IPS-NIHi7 (cell line): ENCODE data around the gene PPM1L.

Experiments used
- DNase-seq: peaks from one replicate; pipeline ENCODE4 v3.0.0; 2012; ENCODE audit warnings: mixed read lengths; ENCODE audit errors: extremely low spot score

Gene PPM1L

GRCh38 chr3:160852856-160853255 is 96.8 kb downstream of the PPM1L start:
- no peak for DNase-seq

GRCh38 chr3:160856450-160856849 is 100.4 kb downstream of the PPM1L start:
- no peak for DNase-seq

GRCh38 chr3:160857476-160858119 is 101.6 kb downstream of the PPM1L start:
- DNase-seq: no peak

GRCh38 chr3:160860346-160860745 is 104.3 kb downstream of the PPM1L start:
- DNase-seq: no peak

- DNase-seq: no peak
Observed at GRCh38 chr3:160869825-160870224, 113.8 kb downstream of the PPM1L start.

GRCh38 chr3:160870327-160870726 is 114.3 kb downstream of the PPM1L start:
- no peak for DNase-seq

- DNase-seq: no peak
Observed at GRCh38 chr3:160874736-160875135, 118.7 kb downstream of the PPM1L start.

GRCh38 chr3:160876643-160877042 is 120.6 kb downstream of the PPM1L start:
- DNase-seq: no peak

- no peak for DNase-seq
Observed at GRCh38 chr3:160879859-160880258, 123.8 kb downstream of the PPM1L start.

GRCh38 chr3:160883373-160883772 is 127.3 kb downstream of the PPM1L start:
- no peak for DNase-seq

GRCh38 chr3:160885791-160886286 is 129.8 kb downstream of the PPM1L start:
- peak; percentile 43 for DNase-seq

GRCh38 chr3:160886421-160886820 is 130.4 kb downstream of the PPM1L start:
- DNase-seq: no peak

- no peak for DNase-seq
Observed at GRCh38 chr3:160893207-160893606, 137.2 kb downstream of the PPM1L start.

- DNase-seq: no peak
Observed at GRCh38 chr3:160904691-160905090, 148.7 kb downstream of the PPM1L start.

- DNase-seq: no peak
Observed at GRCh38 chr3:160906646-160907045, 150.6 kb downstream of the PPM1L start.

GRCh38 chr3:160909917-160910316 is 153.9 kb downstream of the PPM1L start:
- DNase-seq: no peak

GRCh38 chr3:160911411-160911810 is 155.4 kb downstream of the PPM1L start:
- DNase-seq: peak; percentile 15

- DNase-seq: no peak
Observed at GRCh38 chr3:160916472-160916871, 160.4 kb downstream of the PPM1L start.

GRCh38 chr3:160919942-160920341 is 163.9 kb downstream of the PPM1L start:
- DNase-seq: no peak

GRCh38 chr3:160921020-160921635 is 165.1 kb downstream of the PPM1L start:
- peak; percentile 59 for DNase-seq

GRCh38 chr3:160924776-160925175 is 168.7 kb downstream of the PPM1L start:
- no peak for DNase-seq

GRCh38 chr3:160927620-160928019 is 171.6 kb downstream of the PPM1L start:
- DNase-seq: no peak

GRCh38 chr3:160928183-160928726 is 172.2 kb downstream of the PPM1L start:
- peak; percentile 20 for DNase-seq
